Sigmoid colon (tissue), 7 donors: ENCODE measurements around the gene NKX2-3. TPM values are rescaled to one million over a fixed set of nuclear protein-coding genes. Genes with fewer than 3 reads are reported as not detected.

Experiments used
- DNase-seq: peaks from one replicate; pipeline ENCODE4 v3.0.0-alpha.2; 2019
- H3K27ac ChIP-seq, 4 donors: fragments of 200-600 bp; sonication (generic); one replicate each; pipeline ENCODE4 v1.5.1; 2016 to 2019; ENCODE audit warnings: mild to moderate bottlenecking in 1 of 4
- H3K27me3 ChIP-seq, 3 donors: fragments of 200-600 bp; sonication (generic); one replicate each; pipeline ENCODE4 v1.5.1; 2019; ENCODE audit warnings: mild to moderate bottlenecking in 1 of 3
- H3K36me3 ChIP-seq, 4 donors: fragments of 200-600 bp; sonication (generic); one replicate each; pipeline ENCODE4 v1.5.1; 2016 to 2019
- H3K4me1 ChIP-seq, 4 donors: fragments of 200-600 bp; sonication (generic); one replicate each; pipeline ENCODE4 v1.5.1; 2017 to 2019
- H3K4me3 ChIP-seq, 4 donors: fragments of 200-600 bp; sonication (generic); one replicate each; pipeline ENCODE4 v1.5.1; 2017 to 2019; ENCODE audit warnings: mild to moderate bottlenecking in 2 of 4, moderate library complexity in 1 of 4
- H3K9me3 ChIP-seq, 4 donors: fragments of 200-600 bp in 3 of 4; sonication (generic) in 3 of 4; one replicate each; pipeline versions ENCODE4 v1.5.1 to v1.6.1; 2013 to 2019
- EP300 ChIP-seq, 4 donors: sonication (generic); formaldehyde crosslinking; IDR thresholded peaks; one replicate each; pipeline ENCODE4 v1.6.1; 2017; ENCODE audit warnings: antibody characterized with exemption in 4 of 4
- POLR2A ChIP-seq, 2 donors: fragments of 450-650 bp; IDR thresholded peaks; one replicate each; pipeline ENCODE4 v1.6.1; 2016; ENCODE audit warnings: antibody characterized with exemption in 2 of 2, mild to moderate bottlenecking in 2 of 2, moderate library complexity in 2 of 2
- POLR2AphosphoS5 ChIP-seq, 4 donors: sonication (generic); formaldehyde crosslinking; IDR thresholded peaks; one replicate each; pipeline ENCODE4 v1.6.1; 2017; ENCODE audit warnings: antibody characterized with exemption in 4 of 4
- WGBS, 2 donors: extraction: QIAGEN DNeasy Blood & Tissue Kit; methylation state at CpG; one replicate each; pipeline ENCODE4 v1.1.7; 2013; 5-methylcytosine and 5-hydroxymethylcytosine counted together
- intact Hi-C: fragments of 100-400 bp; cut with DNase I; formaldehyde crosslinking; loops from one replicate; pipeline ENCODE4 v1.15.1; 2023
- polyA plus RNA-seq, 3 donors: library from polyadenylated mRNA; stranded (reverse); fragments of 200-250 nt; gene quantifications; one replicate each; pipeline ENCODE4 v1.2.3, GENCODE V29; 2013
- total RNA-seq, 4 donors: library from RNA; depleted of rRNA; stranded (reverse); fragments of >200 nt; gene quantifications; one replicate each; pipeline ENCODE4 v1.1.0, GENCODE V29; 2016
- TF ChIP-seq, protein P1 (sequence below), 4 experiments: fragments of 450-650 bp in 3 of 4; fragments of 200-600 bp in 1 of 4; IDR thresholded peaks; one replicate each; pipeline ENCODE4 v1.5.1; 2016 to 2019; ENCODE audit warnings: antibody characterized with exemption in 4 of 4, mild to moderate bottlenecking in 3 of 4, moderate library complexity in 2 of 4
- donor health status: healthy with polysubstance abuse.
- donor health status: Bipolar disorder and iron deficiency.
- donor health status: healthy.

Gene NKX2-3
- total and polyA plus RNA-seq, 7 donors = 5.8 to 49.9 (median 32.4) TPM

DNA sequence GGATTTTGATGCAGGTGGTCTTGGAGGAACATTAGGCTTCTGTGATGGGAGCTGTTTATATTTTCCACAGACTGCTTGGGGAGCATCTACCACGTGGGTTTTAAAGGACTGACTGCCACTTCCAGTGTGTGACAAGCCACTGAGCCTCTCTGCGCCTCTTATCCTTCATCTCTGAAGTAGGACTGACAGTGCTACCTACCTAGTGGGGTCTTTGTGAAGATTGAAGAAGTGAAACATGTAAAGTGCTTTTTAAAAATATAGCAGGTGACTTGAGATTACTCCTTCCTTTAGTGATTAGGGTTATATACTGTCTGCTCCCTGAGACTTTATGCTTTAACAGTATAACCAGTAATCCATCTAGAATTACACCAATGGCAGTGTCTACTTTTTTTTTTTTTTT, 29.9 kb downstream of the NKX2-3 start:
- H3K4me3 ChIP-seq = no peak overlapping the region
- intact Hi-C loops = no loop called here
- no peak overlapping the region for H3K27ac ChIP-seq
- H3K36me3 ChIP-seq = no peaks in the 10 kb centered on the region
- TF ChIP-seq, protein P1, sequence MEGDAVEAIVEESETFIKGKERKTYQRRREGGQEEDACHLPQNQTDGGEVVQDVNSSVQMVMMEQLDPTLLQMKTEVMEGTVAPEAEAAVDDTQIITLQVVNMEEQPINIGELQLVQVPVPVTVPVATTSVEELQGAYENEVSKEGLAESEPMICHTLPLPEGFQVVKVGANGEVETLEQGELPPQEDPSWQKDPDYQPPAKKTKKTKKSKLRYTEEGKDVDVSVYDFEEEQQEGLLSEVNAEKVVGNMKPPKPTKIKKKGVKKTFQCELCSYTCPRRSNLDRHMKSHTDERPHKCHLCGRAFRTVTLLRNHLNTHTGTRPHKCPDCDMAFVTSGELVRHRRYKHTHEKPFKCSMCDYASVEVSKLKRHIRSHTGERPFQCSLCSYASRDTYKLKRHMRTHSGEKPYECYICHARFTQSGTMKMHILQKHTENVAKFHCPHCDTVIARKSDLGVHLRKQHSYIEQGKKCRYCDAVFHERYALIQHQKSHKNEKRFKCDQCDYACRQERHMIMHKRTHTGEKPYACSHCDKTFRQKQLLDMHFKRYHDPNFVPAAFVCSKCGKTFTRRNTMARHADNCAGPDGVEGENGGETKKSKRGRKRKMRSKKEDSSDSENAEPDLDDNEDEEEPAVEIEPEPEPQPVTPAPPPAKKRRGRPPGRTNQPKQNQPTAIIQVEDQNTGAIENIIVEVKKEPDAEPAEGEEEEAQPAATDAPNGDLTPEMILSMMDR (IDR thresholded peaks at IDR 0.05) = no peak
- TF ChIP-seq POLR2A (IDR thresholded peaks at IDR 0.05) = no peak
- TF ChIP-seq POLR2AphosphoS5 (IDR thresholded peaks at IDR 0.05) = no peak
- no peak for TF ChIP-seq EP300 (IDR thresholded peaks at IDR 0.05)
- H3K4me1 ChIP-seq = no peaks in the 10 kb centered on the region
- 59 to 70% methylated on average over 2 of the region's 2 CpGs for WGBS, 2 donors
- H3K9me3 ChIP-seq = no peaks in the 10 kb centered on the region
- no peak for DNase-seq
- no peaks in the 10 kb centered on the region for H3K27me3 ChIP-seq

DNA sequence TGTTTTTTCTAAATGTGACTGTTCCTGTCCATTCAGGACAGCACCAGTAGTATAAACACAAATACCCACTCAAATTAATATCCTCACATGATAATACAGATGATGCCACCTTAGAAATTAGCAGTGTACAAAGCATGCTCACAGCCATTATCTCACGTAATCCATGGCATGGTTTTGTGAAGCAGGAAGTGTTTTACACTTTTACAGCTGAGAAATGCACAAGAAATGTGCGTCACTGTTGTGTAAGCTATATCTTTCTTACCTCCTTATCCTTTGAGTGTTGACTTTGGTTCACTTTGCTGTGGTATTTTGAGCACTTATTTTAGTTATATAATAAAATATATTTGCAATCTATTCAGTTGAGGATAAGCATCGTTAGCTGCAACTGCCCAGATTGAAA, 31.6 kb downstream of the NKX2-3 start:
- Histone ChIP-seq H3K4me1 (no peaks in the 10 kb centered on the region), H3K27ac (no peak overlapping the region), H3K36me3 (no peaks in the 10 kb centered on the region), H3K27me3 (no peaks in the 10 kb centered on the region), H3K4me3 (no peak overlapping the region), H3K9me3 (no peaks in the 10 kb centered on the region)
- TF ChIP-seq POLR2AphosphoS5 (IDR thresholded peaks at IDR 0.05) (no peak), EP300 (IDR thresholded peaks at IDR 0.05) (no peak), POLR2A (IDR thresholded peaks at IDR 0.05) (no peak)
- TF ChIP-seq, protein P1 (IDR thresholded peaks at IDR 0.05) = no peak
- 10 to 42% methylated on average over 3 of the region's 3 CpGs for WGBS, 2 donors
- DNase-seq = no peak
- intact Hi-C loops = no loop called here

DNA sequence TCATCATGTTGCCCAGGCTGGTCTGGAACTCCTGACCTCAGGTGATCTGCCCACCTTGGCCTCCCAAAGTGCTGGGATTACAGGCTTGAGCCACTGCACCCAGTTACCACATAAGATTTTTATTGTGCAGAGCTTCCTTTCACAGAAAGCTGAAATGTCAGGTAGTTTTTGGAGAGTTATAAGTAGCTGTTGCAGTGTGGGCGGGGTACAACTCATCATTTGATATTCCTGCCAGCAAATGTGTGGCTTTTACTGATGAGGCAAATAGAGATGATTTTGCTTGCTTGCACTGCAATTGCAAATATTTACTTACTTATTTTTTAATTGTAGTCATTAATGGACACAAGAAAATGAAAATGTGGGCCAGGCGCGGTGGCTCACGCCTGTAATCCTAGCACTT, 32.4 kb downstream of the NKX2-3 start:
- Histone ChIP-seq H3K36me3 (no peaks in the 10 kb centered on the region), H3K4me3 (no peak overlapping the region), H3K4me1 (no peaks in the 10 kb centered on the region), H3K27me3 (no peaks in the 10 kb centered on the region), H3K27ac (no peak overlapping the region), H3K9me3 (no peaks in the 10 kb centered on the region)
- WGBS, 2 donors = 87 to 93% methylated on average over 4 of the region's 4 CpGs
- TF ChIP-seq POLR2AphosphoS5 (IDR thresholded peaks at IDR 0.05) (no peak), POLR2A (IDR thresholded peaks at IDR 0.05) (no peak), EP300 (IDR thresholded peaks at IDR 0.05) (no peak)
- TF ChIP-seq, protein P1 (IDR thresholded peaks at IDR 0.05) = no peak
- intact Hi-C loops = no loop called here
- DNase-seq = no peak

DNA sequence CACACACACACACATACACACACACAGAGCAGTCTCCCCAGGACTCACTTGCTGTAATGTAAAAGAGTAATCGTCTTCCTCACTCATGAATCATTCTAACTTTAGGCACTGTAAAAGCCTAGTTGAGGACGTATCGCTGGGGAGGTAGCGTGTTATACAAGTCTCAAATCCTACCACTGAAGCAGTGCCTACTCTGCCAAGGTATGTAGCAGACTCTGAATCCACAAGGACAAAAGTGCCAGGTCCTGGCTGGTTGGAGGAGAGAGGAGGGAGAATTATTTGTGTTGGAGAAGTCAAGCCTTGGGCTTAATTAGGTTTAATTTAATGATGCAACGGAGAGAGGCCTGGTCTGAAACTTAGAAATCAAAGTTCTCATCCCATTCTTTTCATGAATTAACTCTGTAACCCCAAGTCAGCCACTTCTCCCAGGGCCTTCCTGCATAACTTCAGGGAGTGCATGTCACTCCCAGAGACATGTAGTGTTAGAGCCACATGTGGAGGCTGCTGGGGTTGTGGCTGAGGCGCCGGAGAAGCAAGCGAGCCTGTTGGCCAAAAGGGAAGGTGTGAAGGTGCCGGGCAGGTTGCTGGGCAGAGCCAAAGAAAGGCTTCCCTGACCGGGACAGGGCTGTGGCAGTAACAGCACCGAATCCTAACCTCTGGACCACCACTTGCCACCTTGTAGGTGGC, 36.7 kb downstream of the NKX2-3 start:
- DNase-seq = no peak
- Histone ChIP-seq H3K4me3 (no peak overlapping the region), H3K4me1 (no peaks in the 10 kb centered on the region), H3K36me3 (no peaks in the 10 kb centered on the region), H3K27ac (no peak overlapping the region), H3K9me3 (no peaks in the 10 kb centered on the region), H3K27me3 (no peaks in the 10 kb centered on the region)
- TF ChIP-seq POLR2AphosphoS5 (IDR thresholded peaks at IDR 0.05) (no peak), POLR2A (IDR thresholded peaks at IDR 0.05) (no peak)
- 76 to 83% methylated on average over 11 of the region's 11 CpGs for WGBS, 2 donors
- intact Hi-C loops = no loop called here

DNA sequence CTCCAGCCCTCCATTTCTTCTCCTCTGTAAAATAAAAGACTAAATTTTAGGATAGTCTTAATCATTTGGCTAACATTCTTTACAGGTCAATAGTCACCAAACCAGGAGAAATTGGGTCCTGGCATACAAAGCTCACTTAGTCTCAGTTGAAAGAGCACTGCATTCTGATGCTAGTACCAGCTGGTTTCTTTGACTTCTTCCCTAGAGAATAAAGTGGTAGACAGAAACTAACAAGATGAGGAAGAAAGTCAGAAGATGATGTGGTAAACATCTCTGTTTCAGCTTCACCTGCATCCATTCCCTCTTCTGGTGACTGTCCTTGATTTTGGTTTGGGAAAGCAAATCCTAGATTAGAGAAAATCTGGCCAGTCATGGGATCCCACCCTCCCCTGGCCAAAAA, 37.2 kb downstream of the NKX2-3 start:
- Histone ChIP-seq H3K27ac (no peak overlapping the region), H3K9me3 (no peaks in the 10 kb centered on the region), H3K4me1 (no peaks in the 10 kb centered on the region), H3K27me3 (no peaks in the 10 kb centered on the region), H3K36me3 (no peaks in the 10 kb centered on the region), H3K4me3 (no peak overlapping the region)
- intact Hi-C loops = no loop called here
- DNase-seq = no peak
- TF ChIP-seq EP300 (IDR thresholded peaks at IDR 0.05) (no peak), POLR2A (IDR thresholded peaks at IDR 0.05) (no peak), POLR2AphosphoS5 (IDR thresholded peaks at IDR 0.05) (no peak)
- TF ChIP-seq, protein P1 (IDR thresholded peaks at IDR 0.05) = no peak
